SK-N-DZ (cell line): Measurements from ENCODE around the gene CBR3. TPM values are rescaled to one million over a fixed set of nuclear protein-coding genes. Genes with fewer than 3 reads are reported as not detected.
A peak's percentile ranks its signal among the peaks of the same experiment; 100 is the strongest.
"Not testable (repeated sequence)": the region's sequence is repeated elsewhere in the genome, so short reads cannot be mapped to it uniquely, and the experiment has no call there.

ENCODE experiments used
- DNase-seq: peaks from one replicate; pipeline ENCODE4 v3.0.0-alpha.2; 2015; ENCODE audit warnings: low spot score
- polyA plus RNA-seq, 2 experiments: library from polyadenylated mRNA; depleted of rRNA; stranded (reverse); fragments of >200 nt; gene quantifications; 2 replicates each; pipeline ENCODE4 v1.2.3, GENCODE V29; 2014

CBR3 gene
- polyA plus RNA-seq (2014; cell fraction: cytosol; rRNA removed), result 0.58 and 0.92 TPM in 2 replicates
- polyA plus RNA-seq (2014; cell fraction: nucleus; rRNA removed), result not detected in 2 replicates

DNA sequence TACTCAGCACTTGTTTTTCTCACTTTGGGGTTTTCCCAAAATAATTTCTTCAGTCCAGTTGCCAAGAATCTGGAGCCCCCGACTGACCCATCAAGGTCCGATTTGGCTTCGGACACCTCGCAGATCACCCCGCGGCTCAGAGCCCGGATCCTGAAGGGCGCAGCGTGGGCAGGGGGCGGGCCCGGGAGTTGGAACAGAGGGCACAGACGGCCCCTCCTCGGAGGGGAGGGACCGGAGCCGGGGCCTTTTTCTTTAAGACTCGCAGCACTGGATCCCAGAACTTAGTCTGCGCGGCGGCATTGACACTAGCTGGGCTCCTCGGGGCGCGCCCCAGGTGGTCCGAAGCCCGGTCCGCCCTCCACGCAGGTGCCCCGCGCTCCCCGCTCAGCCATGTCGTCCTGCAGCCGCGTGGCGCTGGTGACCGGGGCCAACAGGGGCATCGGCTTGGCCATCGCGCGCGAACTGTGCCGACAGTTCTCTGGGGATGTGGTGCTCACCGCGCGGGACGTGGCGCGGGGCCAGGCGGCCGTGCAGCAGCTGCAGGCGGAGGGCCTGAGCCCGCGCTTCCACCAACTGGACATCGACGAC lies at the start of gene CBR3:
Gene CBR3 (plus strand): TSS at position 277 of the 588 bp plus-strand sequence. CDS start 114 bp downstream, at position 391.
- DNase-seq, result no peak

DNA sequence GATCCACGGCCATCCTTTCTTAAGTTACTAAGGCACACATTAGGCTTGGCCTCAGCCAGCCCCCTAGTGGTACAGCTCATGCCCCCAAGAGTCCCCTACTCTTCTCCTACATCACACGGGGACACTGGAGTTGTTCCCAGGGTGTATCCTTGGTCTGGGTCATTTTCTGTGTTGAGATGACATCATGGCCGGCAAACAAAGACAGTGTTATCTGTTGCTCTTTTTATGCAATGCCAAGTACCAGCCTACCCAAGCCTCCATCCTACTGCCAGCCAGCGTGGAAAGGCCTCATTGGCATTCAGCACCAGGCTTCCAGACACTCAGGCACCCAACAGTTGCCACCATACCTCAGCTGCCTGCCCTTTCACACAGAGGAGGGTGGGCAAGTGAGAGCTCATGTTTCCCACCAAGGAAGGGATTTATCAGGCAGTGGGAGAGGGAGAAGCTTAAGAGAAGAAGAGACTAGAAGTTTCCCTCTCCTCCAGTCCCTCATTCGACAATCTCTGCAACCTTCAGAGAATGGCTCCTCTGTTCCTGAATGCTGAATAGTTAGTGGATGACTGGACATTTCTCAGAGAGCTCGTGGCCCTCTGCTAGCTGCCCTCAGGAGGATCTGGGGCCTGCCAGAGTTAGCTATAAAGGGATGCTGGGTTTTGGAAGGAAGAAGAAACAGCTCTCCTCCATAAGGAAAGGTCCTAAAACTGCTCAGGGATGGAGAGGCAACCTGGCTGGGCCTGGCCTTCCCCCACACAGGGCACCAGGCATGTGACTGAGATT lies 47.3 kb upstream of the CBR3 start:
- no peak for DNase-seq

DNA sequence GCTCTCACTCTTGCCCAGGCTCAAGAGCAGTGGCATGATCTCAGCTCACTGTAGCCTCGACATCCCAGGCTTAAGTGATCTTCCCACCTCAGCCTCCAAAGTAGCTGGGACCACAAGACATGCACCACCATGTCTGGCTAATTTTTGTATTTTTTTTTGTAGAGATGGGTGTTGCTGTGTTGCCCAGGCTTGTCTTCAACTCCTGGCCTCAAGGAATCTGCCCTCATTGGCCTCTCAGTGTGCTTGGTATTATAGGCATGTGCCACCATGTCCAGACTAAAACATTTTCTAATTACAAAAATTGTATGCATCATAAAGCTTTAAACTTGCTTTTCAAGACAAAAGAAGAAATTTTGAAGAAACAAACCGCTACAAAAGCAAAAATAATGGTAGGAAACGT lies 44.9 kb upstream of the CBR3 start:
- DNase-seq, result no peak

DNA sequence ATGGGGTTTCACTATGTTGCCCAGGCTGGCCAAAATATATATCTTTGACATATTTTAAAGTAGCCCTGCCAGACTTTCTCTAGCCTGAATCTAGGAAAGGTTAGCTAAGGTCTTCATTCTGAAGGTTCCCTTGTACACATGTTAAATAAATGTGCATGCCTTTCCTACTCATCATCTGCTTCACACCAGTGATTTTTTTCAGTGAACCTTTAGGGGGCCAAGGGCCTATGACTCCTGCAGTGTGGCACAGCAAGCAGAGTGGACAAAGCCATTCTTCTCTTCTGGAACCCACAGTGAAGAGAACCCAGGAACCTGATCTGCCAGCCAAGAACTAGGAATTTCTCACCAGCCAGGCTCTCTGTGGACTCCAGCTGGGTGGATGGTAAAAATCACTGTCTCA lies 42.2 kb upstream of the CBR3 start:
- no peak for DNase-seq

DNA sequence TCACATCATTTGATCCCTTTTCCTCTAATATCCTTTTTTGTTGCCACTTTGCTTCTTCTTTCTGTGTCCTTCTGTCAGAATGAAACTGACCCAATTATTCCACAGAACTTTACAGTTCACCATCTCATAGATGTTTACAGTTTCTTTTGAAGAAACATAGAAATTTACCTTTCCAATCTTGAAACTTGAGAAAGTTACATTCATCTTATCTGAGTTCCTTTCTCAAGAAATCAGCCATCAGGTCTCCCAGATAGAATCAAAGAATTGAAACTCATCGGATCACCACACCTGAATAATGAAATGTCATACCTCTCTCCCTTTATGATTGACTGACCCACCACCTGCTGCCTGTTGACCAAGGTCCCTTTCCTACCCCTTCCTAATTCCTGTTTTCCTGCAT lies 41.4 kb upstream of the CBR3 start:
- no peak for DNase-seq

DNA sequence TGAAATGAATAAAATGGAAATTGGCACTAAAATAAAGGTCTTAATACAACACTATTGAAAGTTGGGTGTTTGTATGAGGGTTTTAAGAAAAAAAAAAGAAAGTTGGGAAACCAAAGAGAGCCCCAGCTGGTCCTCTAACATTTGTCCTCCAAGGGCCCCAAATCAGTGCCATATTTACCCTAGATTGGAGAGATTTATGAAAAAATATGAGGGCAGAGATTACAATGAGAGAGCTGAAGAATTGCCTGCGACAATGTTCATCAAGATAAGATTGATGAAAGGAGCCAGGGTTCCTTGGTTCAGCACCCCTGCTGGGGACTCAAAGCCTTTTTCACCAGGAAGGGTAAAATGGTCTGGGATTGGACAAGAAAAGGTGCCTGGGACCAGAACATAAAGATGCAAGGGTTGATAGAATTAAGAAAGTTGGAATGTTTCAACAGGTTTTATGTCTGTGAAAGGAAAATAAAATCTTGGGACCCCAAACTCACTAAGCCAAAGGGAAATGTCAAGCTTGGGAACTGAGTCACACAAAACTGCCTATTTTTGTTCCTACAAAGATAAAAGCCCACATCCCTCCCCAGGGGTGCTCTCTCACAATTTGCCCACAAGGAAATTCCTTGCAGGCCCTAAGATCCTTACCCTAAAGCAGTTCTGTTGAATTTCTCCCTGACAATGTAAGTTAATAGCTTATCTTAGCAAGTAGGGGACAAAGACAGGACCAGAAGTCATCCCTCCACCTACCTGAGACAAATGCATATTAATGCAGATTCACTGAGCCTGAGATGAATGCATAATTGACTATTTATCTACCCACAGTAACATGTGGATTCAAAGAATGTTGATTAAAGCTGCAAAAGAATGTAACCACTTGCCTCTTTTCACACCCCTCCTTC lies 38.2 kb upstream of the CBR3 start:
- DNase-seq, result no peak

DNA sequence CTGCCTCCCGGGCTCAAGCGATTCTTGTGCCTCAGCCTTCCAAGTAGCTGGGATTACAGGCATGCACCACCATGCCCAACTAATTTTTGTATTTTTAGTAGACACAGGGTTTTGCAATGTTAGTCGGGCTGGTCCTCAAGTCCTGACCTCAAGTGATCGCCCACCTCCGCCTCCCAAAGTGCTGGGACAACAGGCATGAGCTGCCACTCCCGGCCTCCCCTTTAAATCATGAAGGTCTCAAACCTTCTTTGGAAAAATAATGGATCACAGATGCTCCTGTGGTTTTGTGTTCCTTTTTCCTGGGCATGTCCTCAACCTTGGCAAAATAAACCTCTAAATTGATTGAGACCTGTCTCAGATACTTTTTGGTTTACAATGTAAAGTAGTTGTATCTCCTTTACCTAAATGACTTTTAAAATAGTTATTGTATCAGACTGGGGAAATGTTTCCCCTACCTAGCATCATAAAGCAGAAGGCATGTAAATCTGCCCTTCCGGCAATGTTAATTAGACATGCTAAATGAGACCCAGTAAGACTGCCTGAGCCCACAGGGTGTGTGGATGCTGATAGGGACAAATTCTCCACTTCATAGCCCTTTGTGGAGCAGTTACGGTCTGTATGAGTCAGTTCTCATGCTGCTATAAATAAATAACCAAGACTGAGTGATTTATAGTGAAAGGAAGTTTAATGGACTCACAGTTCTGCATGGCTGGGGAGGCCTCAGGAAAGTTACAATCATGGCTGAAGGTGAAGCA lies 37.3 kb upstream of the CBR3 start:
- DNase-seq, result no peak

DNA sequence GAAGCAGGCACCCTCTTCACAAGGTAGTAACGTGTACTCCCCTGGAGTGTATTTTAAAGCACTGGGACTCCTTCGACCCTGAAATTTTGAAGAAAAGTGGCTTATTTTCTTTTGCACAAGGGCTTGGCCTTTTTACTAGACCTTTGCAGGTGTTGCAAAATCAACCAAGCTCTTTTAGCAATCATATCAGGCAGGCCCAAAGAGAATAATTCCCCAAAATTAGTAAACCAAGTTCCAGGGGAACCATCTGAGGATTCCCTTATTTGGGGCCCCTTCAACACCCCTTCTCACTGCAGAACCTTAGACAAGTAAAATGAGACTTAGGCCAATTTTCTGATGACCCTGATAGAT lies 36.7 kb upstream of the CBR3 start:
- DNase-seq, result no peak

DNA sequence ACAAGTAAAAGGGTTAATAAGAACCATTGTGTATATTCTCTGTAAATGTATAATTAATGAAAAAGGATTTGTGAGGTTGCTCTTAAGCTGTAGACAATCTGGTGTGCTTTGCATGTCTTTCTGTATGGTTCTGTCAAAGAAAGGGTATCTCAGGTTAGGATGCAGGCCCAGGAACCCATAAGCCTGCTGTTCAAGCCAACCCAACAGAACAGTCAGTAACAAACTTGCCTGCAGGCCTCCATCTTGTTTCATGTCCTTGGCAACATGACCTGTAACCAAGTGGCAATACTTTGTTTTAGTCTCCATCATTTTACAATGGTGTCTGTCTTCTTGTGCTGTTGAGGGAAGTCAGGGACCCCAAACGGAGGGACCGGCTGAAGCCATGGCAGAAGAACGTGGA lies 35.9 kb upstream of the CBR3 start:
- no peak for DNase-seq

DNA sequence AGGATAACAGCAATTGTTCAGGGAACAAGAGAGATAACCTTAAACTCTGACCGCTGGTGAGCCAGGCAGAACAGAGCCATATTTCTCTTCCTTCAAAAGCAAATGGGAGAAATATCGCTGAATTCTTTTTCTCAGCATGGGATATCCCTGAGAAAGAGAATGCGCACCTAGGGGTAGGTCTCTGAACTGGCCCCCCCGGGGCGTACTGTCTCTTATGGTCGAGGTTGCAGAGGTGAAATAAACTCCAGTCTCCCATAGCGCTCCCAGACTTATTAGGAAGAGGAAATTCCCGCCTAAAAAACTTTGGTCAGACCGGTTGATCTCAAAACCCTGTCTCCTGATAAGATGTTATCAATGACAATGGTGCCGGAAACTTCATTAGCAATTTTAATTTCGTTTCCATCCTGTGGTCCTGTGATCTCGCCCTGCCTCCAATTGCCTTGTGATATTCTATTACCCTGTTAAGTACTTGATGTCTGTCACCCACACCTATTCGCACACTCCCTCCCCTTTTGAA lies 35.1 kb upstream of the CBR3 start:
- DNase-seq, result not testable (repeated sequence)

DNA sequence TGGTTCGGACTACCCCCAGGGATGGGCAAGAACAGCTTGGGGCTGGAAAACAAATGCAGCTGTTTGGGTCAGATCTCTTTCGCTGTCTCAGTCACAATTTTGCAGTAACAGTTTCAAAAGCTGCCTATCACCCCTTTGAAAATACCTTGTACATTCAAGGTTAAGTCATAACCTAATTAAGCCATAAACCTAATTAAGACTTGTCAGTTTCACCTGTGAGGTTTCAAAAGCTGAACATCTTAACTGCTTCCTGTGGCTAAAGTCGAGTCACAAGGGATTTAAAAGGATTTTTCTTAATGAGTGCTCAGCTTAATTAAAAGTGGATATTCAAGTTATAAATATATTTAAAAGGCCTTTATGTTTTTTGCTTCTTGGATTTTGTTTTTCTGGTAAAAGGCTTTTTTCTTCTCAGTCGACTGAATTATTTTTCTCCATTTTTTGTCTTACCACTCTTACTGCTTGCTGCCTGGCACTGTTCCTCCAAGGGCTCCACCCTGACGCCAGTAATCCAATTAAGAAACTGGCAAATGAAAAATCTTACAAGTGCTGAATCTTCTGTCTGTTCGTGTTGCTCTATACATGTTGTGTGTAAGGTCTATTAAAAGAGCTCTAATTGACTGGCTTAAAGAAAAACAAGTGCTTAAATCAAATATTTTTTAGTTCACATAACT lies 33.8 kb upstream of the CBR3 start:
- no peak for DNase-seq

DNA sequence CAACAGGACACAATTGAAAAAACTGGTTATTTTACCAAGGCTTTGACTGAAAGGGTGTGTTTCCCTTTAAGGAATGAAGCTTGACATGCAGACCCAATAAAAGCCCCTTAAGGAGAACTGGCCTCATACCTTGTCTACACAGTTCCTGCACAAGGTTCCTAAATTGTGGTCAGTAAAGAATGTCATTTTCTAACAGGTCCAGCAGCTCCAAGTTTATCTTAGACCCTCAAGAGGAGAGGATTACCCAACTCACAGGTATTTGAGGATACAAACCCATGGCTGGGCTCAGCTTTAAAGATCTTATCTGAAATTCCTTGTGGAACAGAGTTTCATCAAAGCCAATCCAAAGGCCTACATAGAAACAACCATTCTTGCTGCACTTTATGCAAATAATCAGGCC lies 31.4 kb upstream of the CBR3 start:
- no peak for DNase-seq

DNA sequence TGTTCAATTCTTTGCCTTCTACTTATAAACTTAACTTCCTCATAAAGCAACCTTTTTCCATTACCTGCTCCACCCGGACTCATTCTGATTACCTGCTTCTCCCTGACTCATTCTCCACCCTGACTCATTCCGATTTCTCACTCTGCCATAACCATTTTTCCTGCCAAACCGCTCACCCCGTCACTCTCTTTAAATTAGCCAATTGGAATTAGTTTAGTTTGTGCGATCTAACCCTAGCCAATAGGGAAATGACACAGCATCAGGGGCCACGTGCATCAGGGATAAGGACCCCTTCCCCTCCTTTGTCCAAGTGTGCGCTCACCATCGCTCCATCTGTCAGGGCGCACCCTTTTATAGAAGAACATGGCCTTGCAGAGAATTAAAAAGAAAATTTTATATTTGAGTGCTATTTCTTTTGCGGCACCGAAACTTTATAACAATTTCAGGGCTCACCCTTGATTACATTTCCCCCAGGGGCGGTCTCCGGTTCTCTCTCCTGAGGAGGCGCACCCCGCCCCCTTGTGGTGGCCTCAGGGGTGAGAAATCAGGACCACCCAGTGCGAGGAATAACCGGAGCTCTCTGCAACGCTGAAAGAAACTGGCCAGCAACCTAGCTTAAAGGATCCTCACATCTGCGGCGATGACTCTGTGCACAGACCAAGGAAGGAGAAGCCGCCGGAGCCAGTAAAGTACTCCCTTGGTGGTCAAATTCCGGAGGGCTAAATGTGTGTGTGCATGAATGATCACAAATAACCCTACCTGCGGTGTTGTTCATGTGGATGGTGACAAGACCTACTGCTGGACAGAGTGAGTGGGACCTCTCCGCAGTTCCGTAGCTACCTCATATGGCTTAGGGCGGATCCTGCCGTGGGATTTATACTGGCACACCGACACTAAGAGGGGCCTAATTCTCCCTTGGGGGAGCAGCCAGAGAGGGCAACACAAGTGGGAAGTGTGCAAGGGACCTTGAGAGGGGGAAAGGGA lies 30.3 kb upstream of the CBR3 start:
- DNase-seq, result peak; percentile 52

DNA sequence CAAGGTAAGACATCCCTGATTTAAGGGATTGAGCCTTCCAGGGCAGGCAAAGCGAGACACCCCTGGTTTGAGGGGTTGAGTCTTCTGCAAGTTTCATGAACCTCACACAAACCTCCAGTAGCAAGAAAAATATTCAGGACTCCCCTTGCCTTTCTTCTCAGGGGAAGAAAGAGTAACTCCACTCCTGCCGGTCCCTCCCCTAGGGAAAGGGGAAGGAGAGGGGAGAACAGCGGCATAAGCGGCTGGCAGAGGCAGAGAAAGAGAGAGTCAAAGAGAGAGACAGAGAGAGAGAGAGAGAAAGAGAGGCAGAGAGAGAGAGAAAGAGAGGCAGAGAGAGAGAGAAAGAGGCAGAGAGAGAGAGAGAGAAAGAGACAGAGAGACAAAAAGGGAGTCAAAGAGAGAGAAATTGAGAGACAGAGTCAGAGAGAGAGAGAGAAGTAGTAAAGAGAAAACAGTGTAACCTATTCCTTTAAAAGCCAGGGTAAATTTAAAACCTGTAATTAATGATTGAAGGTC lies 29.5 kb upstream of the CBR3 start:
- DNase-seq, result no peak

DNA sequence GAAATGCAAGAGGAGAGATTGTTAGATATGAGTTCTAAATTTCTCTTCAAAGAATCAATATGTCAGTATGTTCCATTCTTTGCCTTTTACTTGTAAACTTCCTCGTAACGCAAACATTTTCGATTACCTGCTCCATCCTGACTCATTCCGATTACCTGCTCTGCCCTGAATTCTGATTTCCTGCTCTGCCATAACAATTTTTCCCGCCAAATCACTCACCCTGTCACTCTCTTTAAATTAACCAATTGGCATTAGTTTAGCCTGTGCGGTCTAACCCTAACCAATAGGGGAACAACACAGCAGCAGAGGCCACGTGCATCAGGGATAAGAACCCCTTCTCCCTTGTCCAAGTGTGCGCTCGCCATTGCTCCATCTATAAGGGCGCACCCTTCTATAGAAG lies 25.0 kb upstream of the CBR3 start:
- no peak for DNase-seq

DNA sequence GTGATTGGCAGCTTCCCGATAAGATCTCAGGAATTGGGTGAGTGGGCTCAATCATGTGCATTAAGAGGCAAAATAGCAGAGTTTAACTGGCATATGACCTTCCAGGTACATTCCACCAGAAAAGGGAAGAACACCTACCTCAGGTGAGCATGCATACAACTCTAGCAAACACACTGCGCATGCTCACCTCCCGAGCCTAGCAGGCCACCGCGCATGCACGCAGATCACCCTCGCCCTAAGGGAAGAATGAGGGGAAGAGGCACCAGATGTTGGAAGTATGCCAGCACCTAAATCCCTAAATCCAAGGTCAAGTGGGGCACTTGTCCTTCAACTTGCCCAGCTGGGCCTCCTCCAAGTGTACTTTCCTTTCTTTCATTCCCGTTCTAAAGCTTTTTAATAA lies 23.6 kb upstream of the CBR3 start:
- no peak for DNase-seq

DNA sequence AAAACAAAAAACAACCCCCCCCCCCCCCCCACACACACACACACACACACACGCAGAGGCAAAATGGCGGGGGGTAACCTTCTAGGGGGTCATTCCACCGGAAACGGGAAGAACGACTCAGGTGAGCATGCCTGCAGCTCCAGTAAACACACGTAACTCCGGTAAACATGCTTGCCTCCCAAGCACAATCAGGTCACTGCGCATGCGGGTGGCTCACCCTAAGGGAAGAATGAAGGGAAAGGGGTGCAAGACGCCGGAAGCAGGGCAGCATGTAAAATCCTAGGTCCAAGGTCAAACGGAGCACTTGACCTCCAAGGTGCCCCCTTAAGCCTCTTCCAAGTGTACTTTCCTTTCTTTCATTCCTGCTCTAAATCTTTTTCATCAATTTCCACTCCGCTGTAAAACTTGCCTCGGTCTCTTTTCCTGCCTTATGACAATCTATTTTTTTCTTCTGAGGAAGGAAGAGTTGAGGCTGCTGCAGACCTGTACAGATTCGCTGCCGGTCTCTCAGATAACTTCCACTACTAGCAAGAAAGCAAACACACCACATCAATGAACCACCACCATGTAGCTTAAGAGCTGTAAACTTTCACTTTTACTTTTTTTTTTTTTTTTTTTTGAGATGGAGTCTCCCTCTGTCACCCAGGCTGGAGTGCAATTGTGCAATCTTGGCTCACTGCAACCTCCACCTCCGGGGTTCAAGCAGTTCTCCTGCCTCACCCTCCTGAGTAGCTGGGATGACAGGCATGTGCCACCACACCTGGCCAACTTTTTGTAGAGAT lies 21.0 kb upstream of the CBR3 start:
- DNase-seq, result no peak

DNA sequence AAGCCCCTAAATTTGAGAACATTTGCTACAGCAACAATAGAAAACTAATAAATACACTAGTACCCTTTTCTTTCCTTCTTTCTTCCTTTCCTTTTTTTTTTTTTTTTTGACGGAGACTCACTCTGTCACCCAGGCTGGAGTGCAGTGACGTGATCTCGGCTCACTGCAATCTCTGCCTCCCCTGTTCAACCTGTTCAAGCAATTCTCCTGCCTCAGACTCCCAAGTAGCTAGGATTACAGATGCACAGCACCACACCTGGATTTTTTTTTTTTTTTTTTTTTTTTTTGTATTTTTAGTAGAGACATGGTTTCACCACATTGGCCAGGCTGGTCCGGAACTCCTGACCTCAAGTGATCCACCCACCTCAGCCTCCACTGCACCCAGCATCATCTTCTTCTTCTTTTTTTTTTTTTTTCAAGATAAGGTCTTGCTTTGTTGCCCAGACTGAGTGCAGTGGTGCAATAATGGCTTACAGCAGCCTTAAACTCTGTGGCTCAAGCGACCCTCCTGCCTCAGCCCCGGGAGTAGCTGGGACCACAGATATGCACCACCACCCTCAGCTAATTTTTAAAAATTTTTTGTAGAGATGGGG lies 19.6 kb upstream of the CBR3 start:
- DNase-seq, result no peak
